ENCODE measurements around the gene PLD5.
"Not testable (repeated sequence)": the region's sequence is repeated elsewhere in the genome, so short reads cannot be mapped to it uniquely, and the experiment has no call there.

PLD5 gene

GRCh38 chr1:242416657-242417056 lies 107.8 kb downstream of the PLD5 start:
- no peak for DNase-seq

GRCh38 chr1:242412921-242413320 lies 111.6 kb downstream of the PLD5 start:
- no peak for DNase-seq

- no peak for DNase-seq
Measured at GRCh38 chr1:242411901-242412300, 112.6 kb downstream of the PLD5 start.

GRCh38 chr1:242405947-242406346 lies 118.5 kb downstream of the PLD5 start:
- DNase-seq = no peak

- no peak for DNase-seq
Measured at GRCh38 chr1:242404296-242404695, 120.2 kb downstream of the PLD5 start.

- DNase-seq = no peak
Measured at GRCh38 chr1:242402956-242403355, 121.5 kb downstream of the PLD5 start.

- no peak for DNase-seq
Measured at GRCh38 chr1:242401937-242402336, 122.6 kb downstream of the PLD5 start.

- no peak for DNase-seq
Measured at GRCh38 chr1:242398351-242398750, 126.1 kb downstream of the PLD5 start.

GRCh38 chr1:242391896-242392295 lies 132.6 kb downstream of the PLD5 start:
- DNase-seq = no peak

- not testable (repeated sequence) for DNase-seq
Measured at GRCh38 chr1:242376121-242376520, 148.4 kb downstream of the PLD5 start.

GRCh38 chr1:242350446-242350845 lies 174.1 kb downstream of the PLD5 start:
- not testable (repeated sequence) for DNase-seq

- no peak for DNase-seq
Measured at GRCh38 chr1:242349636-242350035, 174.9 kb downstream of the PLD5 start.

GRCh38 chr1:242330865-242331264 lies 193.6 kb downstream of the PLD5 start:
- not testable (repeated sequence) for DNase-seq

GRCh38 chr1:242327381-242327780 lies 197.1 kb downstream of the PLD5 start:
- DNase-seq = not testable (repeated sequence)

- DNase-seq = not testable (repeated sequence)
Measured at GRCh38 chr1:242321981-242322380, 202.5 kb downstream of the PLD5 start.

GRCh38 chr1:242318140-242318539 lies 206.4 kb downstream of the PLD5 start:
- no peak for DNase-seq

- not testable (repeated sequence) for DNase-seq
Measured at GRCh38 chr1:242314865-242315264, 209.6 kb downstream of the PLD5 start.

- DNase-seq = not testable (repeated sequence)
Measured at GRCh38 chr1:242314085-242314649, 210.3 kb downstream of the PLD5 start.

GRCh38 chr1:242308681-242309080 lies 215.8 kb downstream of the PLD5 start:
- DNase-seq = not testable (repeated sequence)

- not testable (repeated sequence) for DNase-seq
Measured at GRCh38 chr1:242293781-242294180, 230.7 kb downstream of the PLD5 start.

- not testable (repeated sequence) for DNase-seq
Measured at GRCh38 chr1:242288067-242288466, 236.4 kb downstream of the PLD5 start.

GRCh38 chr1:242282758-242283485 lies 241.6 kb downstream of the PLD5 start:
- not testable (repeated sequence) for DNase-seq

GRCh38 chr1:242278406-242278805 lies 246.1 kb downstream of the PLD5 start:
- not testable (repeated sequence) for DNase-seq

GRCh38 chr1:242276769-242277168 lies 247.7 kb downstream of the PLD5 start:
- DNase-seq = not testable (repeated sequence)

GRCh38 chr1:242267004-242267403 lies 257.5 kb downstream of the PLD5 start:
- DNase-seq = not testable (repeated sequence)

Data from activated CD4-positive, alpha-beta T cell treated with anti-CD3 and anti-CD28 coated beads for 1 hour (primary cell).